Neural progenitor cell (in vitro differentiated cells): ENCODE measurements around the gene CD2BP2. TPM values are rescaled to one million over a fixed set of nuclear protein-coding genes. Genes with fewer than 3 reads are reported as not detected.

ENCODE experiments used
- DNase-seq: peaks from one replicate; pipeline ENCODE4 v3.0.0-alpha.2; 2016; ENCODE audit warnings: low spot score
- H2AFZ ChIP-seq: fragments of 200-600 bp; sonication (generic); replicated peaks from 2 replicates; pipeline ENCODE4 v1.6.1; 2016; ENCODE audit warnings: antibody characterized with exemption
- H3F3A ChIP-seq: fragments of 200-600 bp; sonication (generic); 2 replicates; pipeline ENCODE4 v1.6.1; 2016; ENCODE audit warnings: antibody characterized with exemption, low read depth
- H3K27ac ChIP-seq: fragments of 200-600 bp; sonication (generic); 2 replicates; pipeline ENCODE4 v1.5.1; 2016; ENCODE audit warnings: mild to moderate bottlenecking
- H3K27me3 ChIP-seq: fragments of 200-600 bp; sonication (generic); 2 replicates; pipeline ENCODE4 v1.6.1; 2016; ENCODE audit warnings: mild to moderate bottlenecking, moderate library complexity
- H3K36me3 ChIP-seq: fragments of 200-600 bp; sonication (generic); 2 replicates; pipeline ENCODE4 v1.5.1; 2016
- H3K4me1 ChIP-seq: fragments of 200-600 bp; sonication (generic); 2 replicates; pipeline ENCODE4 v1.6.1; 2016; ENCODE audit warnings: mixed run types
- H3K4me2 ChIP-seq: fragments of 200-600 bp; sonication (generic); 2 replicates; pipeline ENCODE4 v1.6.1; 2016
- H3K4me3 ChIP-seq: fragments of 200-600 bp; sonication (generic); 2 replicates; pipeline ENCODE4 v1.5.1; 2016
- H3K79me2 ChIP-seq: fragments of 200-600 bp; sonication (generic); 2 replicates; pipeline ENCODE4 v1.6.1; 2016; ENCODE audit warnings: low read depth
- H3K9ac ChIP-seq: fragments of 200-600 bp; sonication (generic); 2 replicates; pipeline ENCODE4 v1.6.1; 2016
- H3K9me3 ChIP-seq: fragments of 200-600 bp; sonication (generic); 2 replicates; pipeline ENCODE4 v1.5.1; 2016; ENCODE audit warnings: low read depth
- H4K20me1 ChIP-seq: fragments of 200-600 bp; sonication (generic); 2 replicates; pipeline ENCODE4 v1.6.1; 2016; ENCODE audit warnings: low read depth
- H3K27ac Mint-ChIP-seq: 3 replicates; pipeline ENCODE4 v1.8.0; 2021; ENCODE audit warnings: mixed read lengths
- H3K27me3 Mint-ChIP-seq: 2 replicates; pipeline ENCODE4 v1.8.0; 2022; ENCODE audit warnings: low read depth, mild to moderate bottlenecking, inconsistent platforms, moderate library complexity, mixed read lengths; ENCODE audit not compliant: insufficient read depth
- H3K36me3 Mint-ChIP-seq: 3 replicates; pipeline ENCODE4 v1.8.0; 2021; ENCODE audit warnings: mixed read lengths
- H3K4me1 Mint-ChIP-seq: 3 replicates; pipeline ENCODE4 v1.8.0; 2021; ENCODE audit warnings: mixed read lengths
- H3K4me3 Mint-ChIP-seq: 3 replicates; pipeline ENCODE4 v1.8.0; 2021; ENCODE audit warnings: mild to moderate bottlenecking, moderate library complexity, mixed read lengths
- H3K9me3 Mint-ChIP-seq: 3 replicates; pipeline ENCODE4 v1.8.0; 2020; ENCODE audit warnings: mixed read lengths
- EZH2 ChIP-seq: fragments of 200-600 bp; sonication (generic); IDR thresholded peaks from 2 replicates; pipeline ENCODE4 v1.6.1; 2017; ENCODE audit warnings: antibody characterized with exemption, mild to moderate bottlenecking, moderate library complexity
- EZH2phosphoT487 ChIP-seq: fragments of 200-600 bp; sonication (generic); IDR thresholded peaks from 2 replicates; pipeline ENCODE4 v1.6.1; 2017; ENCODE audit warnings: antibody characterized with exemption
- total RNA-seq: library from RNA; depleted of rRNA; stranded (reverse); fragments of >200 nt; gene quantifications from 2 replicates; pipeline ENCODE4 v1.2.3, GENCODE V29; 2015; ENCODE audit warnings: low replicate concordance
- TF ChIP-seq, protein P1 (sequence below): fragments of 200-600 bp; sonication (generic); IDR thresholded peaks from 2 replicates; pipeline ENCODE4 v1.5.1; 2017; ENCODE audit warnings: antibody characterized with exemption, mild to moderate bottlenecking

CD2BP2 gene
- total RNA-seq, 1 donor from 2014 or later = 30.4 TPM

DNA sequence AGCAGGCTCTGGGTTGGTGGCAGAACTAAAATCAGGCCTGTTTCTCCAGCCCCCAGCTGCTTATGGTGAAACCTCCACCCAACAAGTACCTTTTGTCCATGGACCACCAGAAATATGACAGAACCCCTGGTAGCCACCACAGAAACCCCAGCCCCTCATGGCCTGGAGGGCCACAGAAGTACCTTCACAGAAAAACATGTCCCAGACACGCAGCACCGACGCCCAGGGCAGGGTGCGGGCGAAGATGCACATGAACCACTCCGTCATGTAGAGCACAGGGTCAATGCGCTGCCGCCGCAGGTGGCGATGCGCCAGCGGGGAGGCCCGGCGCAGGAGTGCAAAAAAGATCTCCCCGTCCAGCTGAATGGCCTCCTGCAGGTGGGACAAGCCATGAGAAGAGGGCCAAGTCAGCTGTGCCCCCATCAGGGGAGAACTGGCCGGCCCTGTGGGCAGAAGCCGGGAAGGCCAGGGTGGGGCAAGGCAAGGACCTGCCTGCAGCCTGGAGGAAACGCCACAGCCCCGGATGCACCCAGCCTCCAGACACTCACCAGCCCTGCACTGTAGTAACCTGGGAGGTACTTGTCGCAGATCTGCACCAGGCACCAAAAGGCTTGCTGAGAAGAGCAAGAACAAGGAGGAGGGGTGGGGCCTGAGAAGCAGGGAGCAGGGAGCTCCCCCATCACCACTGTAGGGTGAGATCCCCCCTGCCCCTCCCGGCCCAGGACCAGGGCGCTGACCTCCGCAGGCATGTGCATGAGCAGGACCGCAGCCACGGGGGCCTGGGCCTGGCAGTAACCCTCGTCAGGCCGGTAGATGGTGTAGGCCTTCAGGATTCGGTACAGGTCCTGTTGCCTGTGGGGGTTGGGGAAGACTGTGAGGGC lies 4.1 kb upstream of the CD2BP2 start:
- H3K9me3 Mint-ChIP-seq = no peaks in the 10 kb centered on the region
- peaks cover 6% of the 10 kb centered on the region for H3K27me3 Mint-ChIP-seq
- H3K9ac ChIP-seq = no peak overlapping the region
- H3K9me3 ChIP-seq = no peaks in the 10 kb centered on the region
- H3F3A ChIP-seq = peaks cover 11% of the 10 kb centered on the region
- H3K4me1 ChIP-seq = peaks cover under 1% of the 10 kb centered on the region
- no peak for DNase-seq
- H3K4me2 ChIP-seq = no peak overlapping the region
- peaks cover 13% of the 10 kb centered on the region for H3K79me2 ChIP-seq
- no peaks in the 10 kb centered on the region for H3K27me3 ChIP-seq
- no peak for TF ChIP-seq EZH2phosphoT487
- peaks cover 19% of the 10 kb centered on the region for H3K4me1 Mint-ChIP-seq
- peaks cover 4% of the 10 kb centered on the region for H4K20me1 ChIP-seq
- no peaks in the 10 kb centered on the region for H3K36me3 ChIP-seq
- no peak overlapping the region for H3K4me3 Mint-ChIP-seq
- H3K4me3 ChIP-seq = no peak overlapping the region
- no peak overlapping the region for H3K27ac Mint-ChIP-seq
- peaks cover 24% of the 10 kb centered on the region for H3K36me3 Mint-ChIP-seq
- no peak overlapping the region for H3K27ac ChIP-seq
- no peak overlapping the region for H2AFZ ChIP-seq

DNA sequence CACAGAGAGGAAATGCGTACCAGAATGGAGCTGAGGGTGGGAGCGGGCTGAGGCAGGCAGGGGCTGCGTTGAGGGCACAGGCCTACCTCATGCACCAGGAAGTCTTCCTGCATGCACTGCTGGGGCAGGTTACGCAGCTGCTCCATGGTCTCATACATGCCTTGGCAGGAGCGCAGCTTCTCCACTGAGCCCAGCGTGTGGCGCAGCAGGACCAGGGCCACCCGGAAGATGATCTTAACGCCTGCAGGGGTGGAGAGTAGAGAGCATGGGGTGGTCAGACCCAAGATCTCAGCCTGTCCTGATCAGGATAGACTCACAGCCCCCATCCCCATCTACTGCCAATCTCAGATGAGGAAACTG lies 3.4 kb upstream of the CD2BP2 start:
- Histone ChIP-seq H3K9ac (no peak overlapping the region), H2AFZ (no peak overlapping the region), H3K27ac (no peak overlapping the region), H3K4me2 (no peak overlapping the region), H4K20me1 (peaks cover 10% of the 10 kb centered on the region), H3K4me3 (no peak overlapping the region), H3K9me3 (no peaks in the 10 kb centered on the region), H3K36me3 (no peaks in the 10 kb centered on the region), H3K79me2 (peaks cover 15% of the 10 kb centered on the region), H3K27me3 (no peaks in the 10 kb centered on the region), H3K4me1 (peaks cover 6% of the 10 kb centered on the region), H3F3A (peaks cover 8% of the 10 kb centered on the region)
- Mint-ChIP-seq H3K4me3 (no peak overlapping the region), H3K27ac (no peak overlapping the region), H3K4me1 (peaks cover 23% of the 10 kb centered on the region), H3K36me3 (peaks cover 23% of the 10 kb centered on the region), H3K27me3 (peaks cover 7% of the 10 kb centered on the region), H3K9me3 (no peaks in the 10 kb centered on the region)
- no peak for DNase-seq
- TF ChIP-seq EZH2phosphoT487 (no peak), EZH2 (no peak)
- TF ChIP-seq, protein P1, sequence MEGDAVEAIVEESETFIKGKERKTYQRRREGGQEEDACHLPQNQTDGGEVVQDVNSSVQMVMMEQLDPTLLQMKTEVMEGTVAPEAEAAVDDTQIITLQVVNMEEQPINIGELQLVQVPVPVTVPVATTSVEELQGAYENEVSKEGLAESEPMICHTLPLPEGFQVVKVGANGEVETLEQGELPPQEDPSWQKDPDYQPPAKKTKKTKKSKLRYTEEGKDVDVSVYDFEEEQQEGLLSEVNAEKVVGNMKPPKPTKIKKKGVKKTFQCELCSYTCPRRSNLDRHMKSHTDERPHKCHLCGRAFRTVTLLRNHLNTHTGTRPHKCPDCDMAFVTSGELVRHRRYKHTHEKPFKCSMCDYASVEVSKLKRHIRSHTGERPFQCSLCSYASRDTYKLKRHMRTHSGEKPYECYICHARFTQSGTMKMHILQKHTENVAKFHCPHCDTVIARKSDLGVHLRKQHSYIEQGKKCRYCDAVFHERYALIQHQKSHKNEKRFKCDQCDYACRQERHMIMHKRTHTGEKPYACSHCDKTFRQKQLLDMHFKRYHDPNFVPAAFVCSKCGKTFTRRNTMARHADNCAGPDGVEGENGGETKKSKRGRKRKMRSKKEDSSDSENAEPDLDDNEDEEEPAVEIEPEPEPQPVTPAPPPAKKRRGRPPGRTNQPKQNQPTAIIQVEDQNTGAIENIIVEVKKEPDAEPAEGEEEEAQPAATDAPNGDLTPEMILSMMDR = no peak

DNA sequence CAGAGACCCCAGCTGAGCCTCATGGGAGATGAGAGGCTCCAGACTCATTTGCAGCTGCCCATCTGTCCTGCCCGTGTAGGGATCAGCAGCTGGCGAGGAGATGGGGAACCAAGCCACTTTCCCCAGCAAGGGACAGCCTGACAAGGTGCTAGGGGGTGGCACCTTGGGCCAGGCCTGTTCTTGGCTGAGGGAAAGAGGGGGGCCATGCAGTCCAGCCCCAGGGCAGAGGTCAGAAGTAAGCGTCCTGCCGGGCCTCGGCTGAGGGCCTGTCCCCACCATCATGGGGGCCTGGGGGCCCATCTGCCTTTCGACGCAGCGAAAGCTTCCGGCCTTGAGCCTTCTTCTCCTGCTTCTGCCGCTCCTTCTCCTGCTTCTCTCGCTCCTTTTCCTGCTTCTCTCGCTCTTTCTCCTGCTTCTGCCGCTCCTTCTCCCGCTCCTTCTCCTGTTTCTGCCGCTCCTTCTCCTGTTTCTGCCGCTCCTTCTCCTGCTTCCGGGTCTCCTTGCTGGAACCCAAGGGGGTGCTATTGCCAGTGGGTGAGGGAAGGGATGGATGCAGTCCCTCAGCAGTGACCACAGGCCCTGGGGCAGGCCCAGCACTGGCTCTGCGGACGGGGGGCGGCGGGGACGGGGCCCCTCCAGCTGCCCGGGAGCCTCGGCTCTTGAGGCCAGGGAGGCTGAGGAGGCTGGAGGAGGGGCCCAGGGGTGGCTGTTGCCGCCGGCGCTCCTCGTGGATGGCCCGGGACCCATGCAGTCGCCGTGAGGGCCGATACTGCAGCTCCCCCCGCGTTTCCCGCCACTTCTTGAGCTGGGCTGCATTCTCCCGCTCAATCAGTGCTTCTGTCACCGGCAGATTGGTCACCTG lies 2.8 kb upstream of the CD2BP2 start:
- Histone ChIP-seq H3F3A (peaks cover 5% of the 10 kb centered on the region), H3K36me3 (no peaks in the 10 kb centered on the region), H4K20me1 (peaks cover 10% of the 10 kb centered on the region), H3K79me2 (peaks cover 21% of the 10 kb centered on the region), H3K27ac (no peak overlapping the region), H3K27me3 (no peaks in the 10 kb centered on the region), H3K4me3 (no peak overlapping the region), H2AFZ (no peak overlapping the region), H3K9ac (no peak overlapping the region), H3K9me3 (no peaks in the 10 kb centered on the region), H3K4me1 (peaks cover 6% of the 10 kb centered on the region), H3K4me2 (no peak overlapping the region)
- peaks cover 23% of the 10 kb centered on the region for H3K4me1 Mint-ChIP-seq
- no peak for TF ChIP-seq EZH2
- TF ChIP-seq, protein P1 = no peak
- no peak for TF ChIP-seq EZH2phosphoT487
- no peaks in the 10 kb centered on the region for H3K9me3 Mint-ChIP-seq
- no peak overlapping the region for H3K27ac Mint-ChIP-seq
- H3K27me3 Mint-ChIP-seq = peaks cover 7% of the 10 kb centered on the region
- H3K36me3 Mint-ChIP-seq = peaks cover 21% of the 10 kb centered on the region
- DNase-seq = no peak
- H3K4me3 Mint-ChIP-seq = no peak overlapping the region
